ENCODE data around the gene RELA. TPM values are rescaled to one million over a fixed set of nuclear protein-coding genes. Genes with fewer than 3 reads are reported as not detected.

Gene RELA
- total and polyA plus RNA-seq, 2 of the 4 experiments (the other 2 are of a cell fraction), result 8.6 to 53.0 TPM

DNA sequence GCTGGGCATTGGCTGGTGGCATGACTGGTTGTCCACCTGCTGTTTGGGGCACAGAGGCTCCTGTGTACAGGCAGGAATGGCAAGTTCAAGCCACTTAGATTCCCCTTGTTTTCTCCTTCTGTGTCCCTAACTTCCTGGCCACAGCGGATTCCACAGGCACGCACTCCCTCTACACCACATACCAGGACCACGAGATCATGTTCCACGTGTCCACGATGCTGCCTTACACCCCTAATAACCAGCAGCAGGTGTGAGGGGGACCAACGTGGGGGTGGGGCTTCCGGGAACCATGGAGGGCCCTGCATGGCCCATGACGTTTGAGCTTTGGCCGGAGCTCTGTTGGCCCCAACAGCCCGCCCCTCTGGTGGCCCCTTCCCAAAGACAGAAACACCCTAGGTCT is 17.0 kb downstream of the RELA start:
- H3K36me3 ChIP-seq (ENCODE audit: control insufficient read depth, insufficient read depth, low read length), result peaks cover 17% of the 10 kb centered on the region
- ChIA-PET POLR2A (ENCODE audit: unreplicated experiment) (no interaction called here), CTCF (no interaction called here)
- no peak overlapping the region for H3K4me3 ChIP-seq (ENCODE audit: insufficient read depth, low read depth, low read length)
- no peak overlapping the region for H3K4me2 ChIP-seq (ENCODE audit: low read depth, low read length)
- no peak overlapping the region for H3K27ac ChIP-seq (ENCODE audit: insufficient read depth, low read length)
- H3K4me1 ChIP-seq (ENCODE audit: control insufficient read depth, insufficient read depth, low read length), result peaks cover 8% of the 10 kb centered on the region
- in situ Hi-C loops (cut with MboI; ENCODE audit: low sequenced_read_pairs) (no loop called here), intact Hi-C loops (cut with micrococcal nuclease) (no loop called here), dilution Hi-C loops (cut with HindIII; ENCODE audit: low sequenced_read_pairs, unreplicated experiment) (no loop called here)
- H2AK9ac ChIP-seq (replicated peaks; ENCODE audit: low read depth, low read length, poor library complexity), result peak overlapping the region; percentile 88
- H4K5ac ChIP-seq (ENCODE audit: low read depth, low read length), result no peak overlapping the region
- no peak for TF ChIP-seq CHD1 (IDR thresholded peaks at IDR 0.05; ENCODE audit: low read depth, low read length)
- no peak for TF ChIP-seq SMC3 (IDR thresholded peaks at IDR 0.05; ENCODE audit: low read depth, low read length)
- TF ChIP-seq BHLHE40 (IDR thresholded peaks at IDR 0.05; ENCODE audit: low read depth, low read length), result no peak
- TF ChIP-seq, protein P1, sequence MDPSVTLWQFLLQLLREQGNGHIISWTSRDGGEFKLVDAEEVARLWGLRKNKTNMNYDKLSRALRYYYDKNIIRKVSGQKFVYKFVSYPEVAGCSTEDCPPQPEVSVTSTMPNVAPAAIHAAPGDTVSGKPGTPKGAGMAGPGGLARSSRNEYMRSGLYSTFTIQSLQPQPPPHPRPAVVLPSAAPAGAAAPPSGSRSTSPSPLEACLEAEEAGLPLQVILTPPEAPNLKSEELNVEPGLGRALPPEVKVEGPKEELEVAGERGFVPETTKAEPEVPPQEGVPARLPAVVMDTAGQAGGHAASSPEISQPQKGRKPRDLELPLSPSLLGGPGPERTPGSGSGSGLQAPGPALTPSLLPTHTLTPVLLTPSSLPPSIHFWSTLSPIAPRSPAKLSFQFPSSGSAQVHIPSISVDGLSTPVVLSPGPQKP (IDR thresholded peaks at IDR 0.05; ENCODE audit: borderline replicate concordance, low read depth, low read length), result no peak
- TF ChIP-seq, protein P2, sequence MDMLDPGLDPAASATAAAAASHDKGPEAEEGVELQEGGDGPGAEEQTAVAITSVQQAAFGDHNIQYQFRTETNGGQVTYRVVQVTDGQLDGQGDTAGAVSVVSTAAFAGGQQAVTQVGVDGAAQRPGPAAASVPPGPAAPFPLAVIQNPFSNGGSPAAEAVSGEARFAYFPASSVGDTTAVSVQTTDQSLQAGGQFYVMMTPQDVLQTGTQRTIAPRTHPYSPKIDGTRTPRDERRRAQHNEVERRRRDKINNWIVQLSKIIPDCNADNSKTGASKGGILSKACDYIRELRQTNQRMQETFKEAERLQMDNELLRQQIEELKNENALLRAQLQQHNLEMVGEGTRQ (IDR thresholded peaks at IDR 0.05; ENCODE audit: low read depth, low read length), result peak; percentile 43; the same call in 1 of the 2 replicates
- no TSS peak for BruUV-seq (replicated peaks)
- H2BK5ac ChIP-seq (ENCODE audit: low read depth, low read length, poor library complexity, severe bottlenecking), result peak overlapping the region; percentile 43
- peaks cover 14% of the 10 kb centered on the region for H3K9me1 ChIP-seq (ENCODE audit: insufficient read depth, low read length)
- no peak overlapping the region; the same call in 1 of the 2 replicates for H2BK120ac ChIP-seq (ENCODE audit: low read depth, low read length)
- no peak overlapping the region for H2BK15ac ChIP-seq (ENCODE audit: low read depth, low read length)
- no CpG with 5 or more reads among the region's 10 CpGs for WGBS, 2 experiments (ENCODE audit: extremely low coverage in 2 of 2, insufficient read length in 1 of 2)
- H4K20me1 ChIP-seq (ENCODE audit: insufficient read depth, low read length), result peaks cover 13% of the 10 kb centered on the region; the same call in 1 of the 2 replicates
- H2AK5ac ChIP-seq (ENCODE audit: low read depth, low read length), result peak overlapping the region; percentile 69; the same call in 1 of the 2 replicates
- H3K9me3 ChIP-seq (ENCODE audit: control insufficient read depth, insufficient read depth, low read length), result no peaks in the 10 kb centered on the region
- DNase-seq (peak; percentile 55), ATAC-seq (ENCODE audit: low read depth) (no peak)
- H2BK20ac ChIP-seq (ENCODE audit: low read depth, low read length), result no peak overlapping the region
- H3K23ac ChIP-seq (ENCODE audit: low read depth, low read length), result no peak overlapping the region
- H2AFZ ChIP-seq (replicated peaks; ENCODE audit: low read length, poor library complexity), result peak overlapping the region; percentile 62
- no peak overlapping the region; the same call in 1 of the 2 replicates for H4K91ac ChIP-seq (ENCODE audit: insufficient read depth, low read depth, low read length)
- no peak overlapping the region for H3K18ac ChIP-seq (ENCODE audit: low read depth, low read length)
- H3K9ac ChIP-seq (ENCODE audit: low read depth, low read length), result no peak overlapping the region
- H3K4ac ChIP-seq (ENCODE audit: low read depth, low read length), result no peak overlapping the region; the same call in 1 of the 2 replicates
- peaks cover 0 to 39% of the 10 kb centered on the region in 2 experiments; a peak in 3 of 4 replicates for H3K79me1 ChIP-seq (ENCODE audit: low read depth in 1 of 2, low read length in 2 of 2)
- H3K27me3 ChIP-seq (ENCODE audit: control insufficient read depth, insufficient read depth, low read length), result no peaks in the 10 kb centered on the region
- H4K8ac ChIP-seq (ENCODE audit: low read depth in 2 of 2, low read length in 2 of 2), result 0 out of 4 replicates have a peak overlapping the region, but pooled peaks of 1 of the 2 experiments have one; percentile 16
- H3K14ac ChIP-seq (replicated peaks; ENCODE audit: low read depth, low read length), result no peak overlapping the region
- H3K56ac ChIP-seq (ENCODE audit: extremely low read depth, insufficient read depth, low read length), result no peak overlapping the region
